CD4-positive, alpha-beta T cell treated with Interleukin-1 beta for 1 hour (primary cell): Measurements from ENCODE around the gene CST3.
"Not testable (repeated sequence)": the region's sequence is repeated elsewhere in the genome, so short reads cannot be mapped to it uniquely, and the experiment has no call there.

ENCODE experiments used
- DNase-seq, 2 donors: peaks; one replicate each; pipeline ENCODE4 v3.0.0-alpha.2; 2020 to 2022

Gene CST3

GRCh38 chr20:23640671-23641667, 3.2 kb upstream of the CST3 start:
- DNase-seq: no peak

- DNase-seq: no peak
These were observed 2.4 kb upstream of the CST3 start for GRCh38 chr20:23640018-23640601.

GRCh38 chr20:23639490-23639958, 1.8 kb upstream of the CST3 start:
- DNase-seq: no peak

- DNase-seq: no peak
These were observed 554 bp upstream of the CST3 start for GRCh38 chr20:23638309-23638708.

- no peak for DNase-seq
These were observed 860 bp downstream of the CST3 start for GRCh38 chr20:23636908-23637281.

- no peak for DNase-seq
These were observed 1.4 kb downstream of the CST3 start for GRCh38 chr20:23636182-23636907.

GRCh38 chr20:23635768-23636090, 2.0 kb downstream of the CST3 start:
- not testable (repeated sequence) for DNase-seq

- no peak for DNase-seq
These were observed 2.6 kb downstream of the CST3 start for GRCh38 chr20:23634985-23635767.

GRCh38 chr20:23634044-23634801, 3.5 kb downstream of the CST3 start:
- no peak for DNase-seq

- DNase-seq: no peak
These were observed 4.8 kb downstream of the CST3 start for GRCh38 chr20:23632711-23633573.

GRCh38 chr20:23631981-23632710, 5.6 kb downstream of the CST3 start:
- DNase-seq: no peak

- DNase-seq: no peak
These were observed 6.4 kb downstream of the CST3 start for GRCh38 chr20:23631226-23631822.

GRCh38 chr20:23630392-23630849, 7.3 kb downstream of the CST3 start:
- DNase-seq: no peak

- no peak for DNase-seq
These were observed 8.0 kb downstream of the CST3 start for GRCh38 chr20:23629542-23630391.

- DNase-seq: no peak
These were observed 8.7 kb downstream of the CST3 start for GRCh38 chr20:23629017-23629541.

GRCh38 chr20:23628402-23629016, 9.2 kb downstream of the CST3 start:
- no peak for DNase-seq

GRCh38 chr20:23627501-23627900, 10.3 kb downstream of the CST3 start:
- no peak for DNase-seq

GRCh38 chr20:23626040-23626620, 11.6 kb downstream of the CST3 start:
- no peak for DNase-seq
